Transverse colon (tissue), 4 donors: ENCODE data around the gene PBX1. TPM values are rescaled to one million over a fixed set of nuclear protein-coding genes. Genes with fewer than 3 reads are reported as not detected.

Source experiments
- DNase-seq: peaks from one replicate; pipeline ENCODE4 v3.0.0-alpha.2; 2019
- H3K27ac ChIP-seq, 4 donors: fragments of 200-600 bp; sonication (generic); 2 replicates each; pipeline ENCODE4 v1.5.1; 2016 to 2018; ENCODE audit warnings: inconsistent platforms in 4 of 4
- H3K27me3 ChIP-seq: fragments of 200-600 bp; sonication (generic); 2 replicates; pipeline ENCODE4 v1.5.1; 2017; ENCODE audit warnings: inconsistent platforms
- H3K36me3 ChIP-seq, 4 donors: fragments of 200-600 bp; sonication (generic); 2 replicates each; pipeline ENCODE4 v1.5.1; 2017 to 2019; ENCODE audit warnings: inconsistent platforms in 4 of 4
- H3K4me1 ChIP-seq, 4 donors: fragments of 200-600 bp; sonication (generic); 2 replicates each; pipeline ENCODE4 v1.5.1; 2017 to 2020; ENCODE audit warnings: inconsistent platforms in 4 of 4
- H3K4me3 ChIP-seq, 4 donors: fragments of 200-600 bp; sonication (generic); 1 replicate in 1 of 4; 2 replicates in 3 of 4; pipeline versions ENCODE4 v1.5.1 to v1.6.1; 2017 to 2019; ENCODE audit warnings: inconsistent platforms in 4 of 4
- H3K9me3 ChIP-seq, 2 donors: fragments of 200-600 bp; sonication (generic); 2 replicates each; pipeline ENCODE4 v1.5.1; 2017 to 2019; ENCODE audit warnings: inconsistent platforms in 2 of 2
- CTCF ChIP-seq, 5 experiments: fragments of 200-600 bp in 3 of 5; fragments of 450-650 bp in 2 of 5; sonication (generic) in 3 of 5; IDR thresholded peaks; 1 replicate in 2 of 5; 2 replicates in 3 of 5; pipeline ENCODE4 v1.5.1; 2016 to 2017; ENCODE audit warnings: antibody characterized with exemption in 5 of 5, inconsistent platforms in 3 of 5, mild to moderate bottlenecking in 2 of 5, moderate library complexity in 1 of 5
- EP300 ChIP-seq: sonication (generic); formaldehyde crosslinking; IDR thresholded peaks from one replicate; pipeline ENCODE4 v1.6.1; 2017; ENCODE audit warnings: antibody characterized with exemption, low read depth
- POLR2A ChIP-seq: fragments of 450-650 bp; IDR thresholded peaks from one replicate; pipeline ENCODE4 v1.6.1; 2016; ENCODE audit warnings: antibody characterized with exemption, mild to moderate bottlenecking, moderate library complexity
- POLR2AphosphoS5 ChIP-seq, 3 donors: sonication (generic); formaldehyde crosslinking; IDR thresholded peaks; one replicate each; pipeline ENCODE4 v1.6.1; 2016; ENCODE audit warnings: antibody characterized with exemption in 3 of 3
- WGBS, 2 donors: methylation state at CpG; one replicate each; pipeline ENCODE4 v1.1.5; 2018; ENCODE audit warnings: low coverage in 1 of 2; 5-methylcytosine and 5-hydroxymethylcytosine counted together
- in situ Hi-C, 4 donors: fragments of 200-750 bp; cut with MboI; loops; one replicate each; pipeline versions ENCODE4 v1.15.0 to v1.15.1; 2017; ENCODE audit warnings: low sequenced_read_pairs in 3 of 4, low pct_ligation_motif_present in 1 of 4, low pct_unique_long_range_greater_than_20kb in 1 of 4
- intact Hi-C: fragments of 100-400 bp; cut with DNase I; formaldehyde crosslinking; loops from one replicate; pipeline ENCODE4 v1.15.1; 2023; ENCODE audit warnings: low total_unique reads
- total RNA-seq, 4 donors: library from RNA; depleted of rRNA; stranded (reverse); fragments of >200 nt; gene quantifications; one replicate each; pipeline ENCODE4 v1.1.0, GENCODE V29; 2016

Gene PBX1
- total RNA-seq, 4 donors from 2014 or later = 46.8 to 77.2 (median 50.7) TPM

GRCh38 chr1:164624400-164624799 is 65.4 kb downstream of the PBX1 start:
- no peak for DNase-seq
- Histone ChIP-seq H3K4me1 (peaks cover 22 to 57% (median 27%) of the 10 kb centered on the region in 4 donors), H3K9me3 (no peaks in the 10 kb centered on the region), H3K36me3 (no peaks in the 10 kb centered on the region), H3K4me3 (no peak overlapping the region), H3K27me3 (no peaks in the 10 kb centered on the region), H3K27ac (peak overlapping the region in 2 of 4 donors; percentile 53 to 61)
- TF ChIP-seq CTCF (IDR thresholded peaks at IDR 0.05) (no peak), EP300 (no peak), POLR2AphosphoS5 (IDR thresholded peaks at IDR 0.05) (no peak), POLR2A (no peak)
- WGBS, 2 donors = 33 to 38% methylated on average over 1 of the region's 1 CpG
- intact Hi-C loops (no loop called here), in situ Hi-C loops (no loop called here)

- intact Hi-C loops (loop anchor here (5.0 kb wide), 1 partner anchor 573 kb away; no protein-coding TSS in a partner anchor), in situ Hi-C loops (loop anchor here in 1 of 4 donors (25.0 kb wide), 1 partner anchor 162 kb away; no protein-coding TSS in a partner anchor)
- DNase-seq = no peak
- Histone ChIP-seq H3K36me3 (no peaks in the 10 kb centered on the region), H3K27me3 (no peaks in the 10 kb centered on the region), H3K4me3 (no peak overlapping the region), H3K27ac (no peak overlapping the region), H3K4me1 (peaks cover 22 to 52% (median 24%) of the 10 kb centered on the region in 4 donors), H3K9me3 (no peaks in the 10 kb centered on the region)
- TF ChIP-seq POLR2A = no peak
- TF ChIP-seq CTCF (IDR thresholded peaks at IDR 0.05) = peak; percentile 20 to 50 (median 37)
- TF ChIP-seq POLR2AphosphoS5 (IDR thresholded peaks at IDR 0.05) = no peak
- WGBS, 2 donors = 50 to 62% methylated on average over 7 of the region's 7 CpGs
These were observed 66.1 kb downstream of the PBX1 start for GRCh38 chr1:164625004-164625617.

- Histone ChIP-seq H3K9me3 (no peaks in the 10 kb centered on the region), H3K27ac (no peak overlapping the region), H3K27me3 (no peaks in the 10 kb centered on the region), H3K36me3 (no peaks in the 10 kb centered on the region), H3K4me3 (no peak overlapping the region), H3K4me1 (peaks cover 12 to 37% (median 15%) of the 10 kb centered on the region in 4 donors)
- no peak for DNase-seq
- 50 to 61% methylated on average over 7 of the region's 7 CpGs for WGBS, 2 donors
- in situ Hi-C loops (loop anchor here in 1 of 4 donors (25.0 kb wide), 1 partner anchor 159 kb away; no protein-coding TSS in a partner anchor), intact Hi-C loops (loop anchor here (5.0 kb wide), 1 partner anchor 576 kb away; no protein-coding TSS in a partner anchor)
- TF ChIP-seq POLR2A (no peak), CTCF (IDR thresholded peaks at IDR 0.05) (no peak), POLR2AphosphoS5 (IDR thresholded peaks at IDR 0.05) (no peak), EP300 (no peak)
These were observed 69.8 kb downstream of the PBX1 start for GRCh38 chr1:164628772-164629171.

GRCh38 chr1:164629971-164630370 is 71.0 kb downstream of the PBX1 start:
- peaks cover 3 to 33% (median 10%) of the 10 kb centered on the region in 4 donors for H3K4me1 ChIP-seq

More at GRCh38 chr1:164629971-164630370, 71.0 kb downstream of the PBX1 start:
- in situ Hi-C loops (loop anchor here in 1 of 4 donors (25.0 kb wide), 1 partner anchor 157 kb away; no protein-coding TSS in a partner anchor), intact Hi-C loops (loop anchor here (5.0 kb wide), 1 partner anchor 578 kb away; no protein-coding TSS in a partner anchor)
- 85 to 86% methylated on average over 8 of the region's 8 CpGs for WGBS, 2 donors
- Histone ChIP-seq H3K36me3 (no peaks in the 10 kb centered on the region), H3K27me3 (no peaks in the 10 kb centered on the region), H3K9me3 (no peaks in the 10 kb centered on the region), H3K4me3 (no peak overlapping the region), H3K27ac (peak overlapping the region in 1 of 4 donors; percentile 5)
- TF ChIP-seq EP300 (no peak), POLR2AphosphoS5 (IDR thresholded peaks at IDR 0.05) (no peak), POLR2A (no peak), CTCF (IDR thresholded peaks at IDR 0.05) (no peak)
- DNase-seq = no peak
